Activated CD4-positive, alpha-beta T cell treated with anti-CD3 and anti-CD28 coated beads for 36 hours (primary cell): Measurements from ENCODE around the gene PLXND1. TPM values are rescaled to one million over a fixed set of nuclear protein-coding genes. Genes with fewer than 3 reads are reported as not detected.
A peak's percentile ranks its signal among the peaks of the same experiment; 100 is the strongest.
"Not testable (repeated sequence)": the region's sequence is repeated elsewhere in the genome, so short reads cannot be mapped to it uniquely, and the experiment has no call there.

Experiments
- ATAC-seq: fragments of 200-7000 bp; cut with Tn5 transposase; one replicate; pipeline ENCODE4 v1.10.0; 2021; ENCODE audit warnings: mild to moderate bottlenecking, moderate library complexity
- CTCF ChIA-PET: fragments of 350-600 bp; sonication (Branson Sonifier 250); formaldehyde crosslinking; loops from one replicate; lab custom pipeline; 2021; ENCODE audit warnings: antibody characterized with exemption; lab: Charles Lee
- POLR2A ChIA-PET: fragments of 350-600 bp; sonication (Branson Sonifier 250); formaldehyde crosslinking; loops from one replicate; lab custom pipeline; 2021; ENCODE audit warnings: antibody characterized with exemption, inconsistent platforms; lab: Charles Lee
- DNase-seq: peaks from one replicate; pipeline ENCODE4 v3.0.0-alpha.2; 2020
- H3K27ac Mint-ChIP-seq: one replicate; pipeline ENCODE4 v1.8.0; 2021; ENCODE audit warnings: mixed read lengths
- H3K27me3 Mint-ChIP-seq: one replicate; pipeline ENCODE4 v1.8.0; 2021; ENCODE audit warnings: mixed read lengths
- H3K36me3 Mint-ChIP-seq: one replicate; pipeline ENCODE4 v1.8.0; 2021; ENCODE audit warnings: low read depth, mixed read lengths
- H3K4me1 Mint-ChIP-seq: one replicate; pipeline ENCODE4 v1.8.0; 2021; ENCODE audit warnings: mixed read lengths
- H3K4me3 Mint-ChIP-seq: one replicate; pipeline ENCODE4 v1.8.0; 2021; ENCODE audit warnings: mild to moderate bottlenecking, moderate library complexity, mixed read lengths
- H3K9me3 Mint-ChIP-seq: one replicate; pipeline ENCODE4 v1.8.0; 2021; ENCODE audit warnings: low read depth, mixed read lengths
- intact Hi-C, 2 experiments: fragments of 100-400 bp; cut with DNase I in 1 of 2; cut with micrococcal nuclease in 1 of 2; formaldehyde crosslinking; loops; one replicate each; pipeline versions ENCODE4 v1.14.2 to v1.15.1; 2022 to 2024; cut with DNase I, micrococcal nuclease
- total RNA-seq, 2 experiments: library from RNA; stranded (reverse); gene quantifications; one replicate each; pipeline ENCODE4 v1.2.3, GENCODE V29; 2021

The PLXND1 gene
- total RNA-seq = 1 to 10 TPM; 3.1 to 4.6 TPM

- peaks cover 18% of the 10 kb centered on the region for H3K27me3 Mint-ChIP-seq
- intact Hi-C loops = loop anchor here (2.0 to 10.0 kb wide), 3 partner anchors 20 to 115 kb away; no protein-coding TSS in a partner anchor
- peak within 1 kb of the TSS; percentile 78 for H3K4me3 Mint-ChIP-seq
- ChIA-PET CTCF (interaction anchor here (0.7 to 2.0 kb wide), 2 partner anchors 25 to 117 kb away, joined by 4 to 5 read pairs; no protein-coding TSS in a partner anchor), POLR2A (no interaction called here)
- H3K9me3 Mint-ChIP-seq = no peaks in the 10 kb centered on the region
- DNase-seq (peak; percentile 52), ATAC-seq (peak; percentile 47)
- H3K27ac Mint-ChIP-seq = peak within 1 kb of the TSS; percentile 89
- peaks cover 10% of the 10 kb centered on the region for H3K4me1 Mint-ChIP-seq
- H3K36me3 Mint-ChIP-seq = no peaks in the 10 kb centered on the region
Measured at GRCh38 chr3:129606636-129607390, at the start of gene PLXND1. PLXND1 (minus strand) TSS chr3:129606676; CDS start chr3:129606639, 37 bp downstream.

- H3K27me3 Mint-ChIP-seq = no peaks in the 10 kb centered on the region
- ChIA-PET CTCF (interaction anchor here (0.6 kb wide), 2 partner anchors 75 to 343 kb away, joined by 3 read pairs; no protein-coding TSS in a partner anchor), POLR2A (no interaction called here)
Measured at GRCh38 chr3:129655291-129655700, 48.8 kb upstream of the PLXND1 start.

GRCh38 chr3:129654131-129654530, 47.7 kb upstream of the PLXND1 start:
- no peak overlapping the region for H3K4me3 Mint-ChIP-seq
- CTCF ChIA-PET = interaction anchor here (0.7 kb wide), 1 partner anchor 27 kb away, joined by 3 read pairs; no protein-coding TSS in a partner anchor
- H3K27me3 Mint-ChIP-seq = no peaks in the 10 kb centered on the region
- ATAC-seq (no peak), DNase-seq (no peak)
- H3K4me1 Mint-ChIP-seq = peaks cover 16% of the 10 kb centered on the region
- POLR2A ChIA-PET = no interaction called here
- H3K27ac Mint-ChIP-seq = no peak overlapping the region
- no peaks in the 10 kb centered on the region for H3K9me3 Mint-ChIP-seq
- intact Hi-C loops = no loop called here
- H3K36me3 Mint-ChIP-seq = no peaks in the 10 kb centered on the region

More at GRCh38 chr3:129655291-129655700, 48.8 kb upstream of the PLXND1 start:
- Mint-ChIP-seq H3K27ac (no peak overlapping the region), H3K36me3 (no peaks in the 10 kb centered on the region), H3K4me3 (no peak overlapping the region), H3K9me3 (no peaks in the 10 kb centered on the region), H3K4me1 (peaks cover 14% of the 10 kb centered on the region)
- DNase-seq (no peak), ATAC-seq (no peak)
- intact Hi-C loops = no loop called here

- CTCF ChIA-PET = interaction anchor here (0.9 to 1.1 kb wide), 2 partner anchors 26 to 156 kb away, joined by 3 to 4 read pairs; no protein-coding TSS in a partner anchor
- H3K27me3 Mint-ChIP-seq = no peaks in the 10 kb centered on the region
Measured at GRCh38 chr3:129653019-129653418, 46.5 kb upstream of the PLXND1 start.

GRCh38 chr3:129651435-129652202, 45.1 kb upstream of the PLXND1 start:
- intact Hi-C loops = no loop called here
- Mint-ChIP-seq H3K27me3 (no peaks in the 10 kb centered on the region), H3K4me3 (no peak overlapping the region), H3K4me1 (peaks cover 2% of the 10 kb centered on the region), H3K36me3 (no peaks in the 10 kb centered on the region), H3K27ac (no peak overlapping the region), H3K9me3 (no peaks in the 10 kb centered on the region)
- POLR2A ChIA-PET = no interaction called here
- ATAC-seq (no peak), DNase-seq (no peak)
- CTCF ChIA-PET = interaction anchor here (0.7 kb wide), 1 partner anchor 282 kb away, joined by 3 read pairs; no protein-coding TSS in a partner anchor

More at GRCh38 chr3:129653019-129653418, 46.5 kb upstream of the PLXND1 start:
- H3K4me1 Mint-ChIP-seq = peaks cover 11% of the 10 kb centered on the region
- DNase-seq (no peak), ATAC-seq (peak; percentile 12)
- intact Hi-C loops = no loop called here
- no peak overlapping the region for H3K4me3 Mint-ChIP-seq
- H3K9me3 Mint-ChIP-seq = no peaks in the 10 kb centered on the region
- POLR2A ChIA-PET = no interaction called here
- H3K27ac Mint-ChIP-seq = no peak overlapping the region
- H3K36me3 Mint-ChIP-seq = no peaks in the 10 kb centered on the region

GRCh38 chr3:129650256-129650872, 43.9 kb upstream of the PLXND1 start:
- intact Hi-C loops = loop anchor here (1.0 kb wide), 2 partner anchors 175 to 284 kb away; no protein-coding TSS in a partner anchor
- Mint-ChIP-seq H3K4me1 (peaks cover 2% of the 10 kb centered on the region), H3K27ac (no peak overlapping the region), H3K36me3 (no peaks in the 10 kb centered on the region), H3K27me3 (no peaks in the 10 kb centered on the region), H3K4me3 (no peak overlapping the region), H3K9me3 (no peaks in the 10 kb centered on the region)
- DNase-seq (peak; percentile 77), ATAC-seq (peak; percentile 68)
- ChIA-PET CTCF (interaction anchor here (0.7 to 5.0 kb wide), 9 partner anchors 10 to 258 kb away, joined by 3 to 43 read pairs (median 3); no protein-coding TSS in a partner anchor), POLR2A (no interaction called here)

GRCh38 chr3:129648391-129648790, 41.9 kb upstream of the PLXND1 start:
- no peak overlapping the region for H3K27ac Mint-ChIP-seq
- no peak overlapping the region for H3K4me3 Mint-ChIP-seq
- H3K4me1 Mint-ChIP-seq = peaks cover 2% of the 10 kb centered on the region
- intact Hi-C loops = no loop called here
- H3K9me3 Mint-ChIP-seq = no peaks in the 10 kb centered on the region
- no peaks in the 10 kb centered on the region for H3K27me3 Mint-ChIP-seq
- ChIA-PET CTCF (interaction anchor here (0.7 to 5.0 kb wide), 2 partner anchors 15 to 177 kb away, joined by 3 to 43 read pairs; no protein-coding TSS in a partner anchor), POLR2A (no interaction called here)
- no peaks in the 10 kb centered on the region for H3K36me3 Mint-ChIP-seq
- ATAC-seq (no peak), DNase-seq (no peak)

GRCh38 chr3:129645286-129645685, 38.8 kb upstream of the PLXND1 start:
- H3K36me3 Mint-ChIP-seq = no peaks in the 10 kb centered on the region
- ChIA-PET CTCF (interaction anchor here (1.2 to 5.0 kb wide), 2 partner anchors 17 to 180 kb away, joined by 5 to 43 read pairs; no protein-coding TSS in a partner anchor), POLR2A (no interaction called here)
- intact Hi-C loops = no loop called here
- H3K4me1 Mint-ChIP-seq = peaks cover 2% of the 10 kb centered on the region
- H3K27ac Mint-ChIP-seq = no peak overlapping the region
- H3K9me3 Mint-ChIP-seq = no peaks in the 10 kb centered on the region
- no peak overlapping the region for H3K4me3 Mint-ChIP-seq
- ATAC-seq (no peak), DNase-seq (no peak)
- H3K27me3 Mint-ChIP-seq = no peaks in the 10 kb centered on the region

- Mint-ChIP-seq H3K4me1 (no peaks in the 10 kb centered on the region), H3K27me3 (no peaks in the 10 kb centered on the region), H3K9me3 (no peaks in the 10 kb centered on the region), H3K4me3 (no peak overlapping the region), H3K27ac (no peak overlapping the region), H3K36me3 (no peaks in the 10 kb centered on the region)
- POLR2A ChIA-PET = no interaction called here
- ATAC-seq (no peak), DNase-seq (no peak)
- CTCF ChIA-PET = interaction anchor here (0.8 to 1.2 kb wide), 2 partner anchors 17 to 333 kb away, joined by 4 to 5 read pairs; no protein-coding TSS in a partner anchor
- intact Hi-C loops = no loop called here
Measured at GRCh38 chr3:129644836-129645235, 38.4 kb upstream of the PLXND1 start.

GRCh38 chr3:129641567-129642260, 35.2 kb upstream of the PLXND1 start:
- POLR2A ChIA-PET, ATAC-seq, H3K36me3 Mint-ChIP-seq, H3K27me3 Mint-ChIP-seq, H3K9me3 Mint-ChIP-seq, H3K4me1 Mint-ChIP-seq, H3K4me3 Mint-ChIP-seq, H3K27ac Mint-ChIP-seq, CTCF ChIA-PET, intact Hi-C loops, DNase-seq: not testable (repeated sequence)
